HG03520 (cell line): Measurements from ENCODE around the gene VWA8.
"Not testable (repeated sequence)": the region's sequence is repeated elsewhere in the genome, so short reads cannot be mapped to it uniquely, and the experiment has no call there.

Experiments used
- ATAC-seq: cut with Tn5 transposase; IDR thresholded peaks from one replicate; pipeline ENCODE4 v1.9.1; 2021; ENCODE audit warnings: mild to moderate bottlenecking, moderate library complexity; ENCODE audit not compliant: unreplicated experiment

Gene VWA8

GRCh38 chr13:41928323-41928722, 32.6 kb downstream of the VWA8 start:
- ATAC-seq = no peak

- no peak for ATAC-seq
These were observed 35.9 kb downstream of the VWA8 start for GRCh38 chr13:41925014-41925413.

- ATAC-seq = not testable (repeated sequence)
These were observed 38.0 kb downstream of the VWA8 start for GRCh38 chr13:41922894-41923293.

- ATAC-seq = no peak
These were observed 41.0 kb downstream of the VWA8 start for GRCh38 chr13:41919741-41920487.

GRCh38 chr13:41919031-41919740, 41.7 kb downstream of the VWA8 start:
- no peak for ATAC-seq

GRCh38 chr13:41917641-41918040, 43.3 kb downstream of the VWA8 start:
- ATAC-seq = no peak

GRCh38 chr13:41916173-41916954, 44.5 kb downstream of the VWA8 start:
- peak; percentile 95 for ATAC-seq

- ATAC-seq = no peak
These were observed 45.8 kb downstream of the VWA8 start for GRCh38 chr13:41915081-41915480.

- no peak for ATAC-seq
These were observed 46.4 kb downstream of the VWA8 start for GRCh38 chr13:41914552-41914951.

- ATAC-seq = no peak
These were observed 51.4 kb downstream of the VWA8 start for GRCh38 chr13:41909506-41909905.

GRCh38 chr13:41905600-41906254, 55.2 kb downstream of the VWA8 start:
- peak; percentile 75 for ATAC-seq

GRCh38 chr13:41900918-41901317, 60.0 kb downstream of the VWA8 start:
- no peak for ATAC-seq

- not testable (repeated sequence) for ATAC-seq
These were observed 62.5 kb downstream of the VWA8 start for GRCh38 chr13:41898411-41898810.

GRCh38 chr13:41897126-41897525, 63.8 kb downstream of the VWA8 start:
- no peak for ATAC-seq

GRCh38 chr13:41895478-41895877, 65.4 kb downstream of the VWA8 start:
- no peak for ATAC-seq

GRCh38 chr13:41891119-41891518, 69.8 kb downstream of the VWA8 start:
- no peak for ATAC-seq

GRCh38 chr13:41883147-41883546, 77.8 kb downstream of the VWA8 start:
- no peak for ATAC-seq

- ATAC-seq = not testable (repeated sequence)
These were observed 79.0 kb downstream of the VWA8 start for GRCh38 chr13:41881890-41882289.

GRCh38 chr13:41880966-41881365, 79.9 kb downstream of the VWA8 start:
- no peak for ATAC-seq

GRCh38 chr13:41864658-41865057, 96.3 kb downstream of the VWA8 start:
- no peak for ATAC-seq

- ATAC-seq = not testable (repeated sequence)
These were observed 98.2 kb downstream of the VWA8 start for GRCh38 chr13:41862659-41863058.
